Measurements from ENCODE around the gene CYLD.

CYLD gene

GRCh38 chr16:50740736-50741135, 1.1 kb upstream of the CYLD start:
- DNase-seq (ENCODE audit: low read depth), result no peak

- DNase-seq (ENCODE audit: low read depth), result no peak
Observed at GRCh38 chr16:50741225-50741780, 583 bp upstream of the CYLD start.

GRCh38 chr16:50742576-50743200, 802 bp downstream of the CYLD start:
- peak; percentile 29 for DNase-seq (ENCODE audit: low read depth)

GRCh38 chr16:50743581-50744225, 1.8 kb downstream of the CYLD start:
- DNase-seq (ENCODE audit: low read depth), result no peak

- no peak for DNase-seq (ENCODE audit: low read depth)
Observed at GRCh38 chr16:50744881-50745280, 3.0 kb downstream of the CYLD start.

GRCh38 chr16:50745940-50746339, 4.1 kb downstream of the CYLD start:
- no peak for DNase-seq (ENCODE audit: low read depth)

- no peak for DNase-seq (ENCODE audit: low read depth)
Observed at GRCh38 chr16:50747207-50747956, 5.5 kb downstream of the CYLD start.

GRCh38 chr16:50751528-50751927, 9.6 kb downstream of the CYLD start:
- DNase-seq (ENCODE audit: low read depth), result no peak

GRCh38 chr16:50752471-50753235, 10.8 kb downstream of the CYLD start:
- no peak for DNase-seq (ENCODE audit: low read depth)

GRCh38 chr16:50756473-50756872, 14.6 kb downstream of the CYLD start:
- no peak for DNase-seq (ENCODE audit: low read depth)

- DNase-seq (ENCODE audit: low read depth), result no peak
Observed at GRCh38 chr16:50761267-50761666, 19.4 kb downstream of the CYLD start.

- no peak for DNase-seq (ENCODE audit: low read depth)
Observed at GRCh38 chr16:50762241-50762640, 20.4 kb downstream of the CYLD start.

GRCh38 chr16:50763211-50763610, 21.3 kb downstream of the CYLD start:
- no peak for DNase-seq (ENCODE audit: low read depth)

GRCh38 chr16:50765260-50765659, 23.4 kb downstream of the CYLD start:
- no peak for DNase-seq (ENCODE audit: low read depth)

- DNase-seq (ENCODE audit: low read depth), result no peak
Observed at GRCh38 chr16:50765861-50766260, 24.0 kb downstream of the CYLD start.

- DNase-seq (ENCODE audit: low read depth), result no peak
Observed at GRCh38 chr16:50767197-50767596, 25.3 kb downstream of the CYLD start.

GRCh38 chr16:50771366-50771765, 29.5 kb downstream of the CYLD start:
- DNase-seq (ENCODE audit: low read depth), result no peak

GRCh38 chr16:50774405-50774804, 32.5 kb downstream of the CYLD start:
- DNase-seq (ENCODE audit: low read depth), result no peak

- DNase-seq (ENCODE audit: low read depth), result no peak
Observed at GRCh38 chr16:50774960-50775359, 33.1 kb downstream of the CYLD start.

- no peak for DNase-seq (ENCODE audit: low read depth)
Observed at GRCh38 chr16:50776037-50776436, 34.2 kb downstream of the CYLD start.

GRCh38 chr16:50778284-50779163, 36.6 kb downstream of the CYLD start:
- DNase-seq (ENCODE audit: low read depth), result no peak

Data from stimulated activated CD8-positive, alpha-beta memory T cell treated with anti-CD3 and anti-CD28 coated beads, Interleukin-12 subunit alpha, Interleukin-12 subunit beta, amount 100 ng/mL, for 4 hours (primary cell).